Measurements from ENCODE around the gene RAB22A.

The RAB22A gene

DNA sequence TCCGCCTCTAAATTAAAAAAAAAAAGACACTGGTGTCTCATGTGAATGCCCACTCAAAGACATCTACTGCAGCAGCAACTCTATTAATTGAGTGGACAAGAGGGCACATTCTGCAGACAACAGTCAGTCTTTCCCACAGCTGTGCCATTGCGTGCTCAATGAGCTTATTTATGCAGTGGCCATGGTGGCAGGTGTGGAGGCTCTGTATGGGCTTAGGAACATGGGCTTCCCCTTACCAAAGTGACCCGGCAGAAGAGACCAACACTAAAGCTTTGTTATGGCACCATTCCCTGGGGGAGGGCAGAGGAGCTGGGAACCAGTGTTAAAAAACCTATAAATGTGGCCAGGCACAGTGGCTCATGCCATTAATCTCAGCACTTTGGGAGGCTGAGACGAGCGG, 75.3 kb downstream of the RAB22A start:
- no peak for DNase-seq (ENCODE audit: low read depth)
- TF ChIP-seq, protein P1, sequence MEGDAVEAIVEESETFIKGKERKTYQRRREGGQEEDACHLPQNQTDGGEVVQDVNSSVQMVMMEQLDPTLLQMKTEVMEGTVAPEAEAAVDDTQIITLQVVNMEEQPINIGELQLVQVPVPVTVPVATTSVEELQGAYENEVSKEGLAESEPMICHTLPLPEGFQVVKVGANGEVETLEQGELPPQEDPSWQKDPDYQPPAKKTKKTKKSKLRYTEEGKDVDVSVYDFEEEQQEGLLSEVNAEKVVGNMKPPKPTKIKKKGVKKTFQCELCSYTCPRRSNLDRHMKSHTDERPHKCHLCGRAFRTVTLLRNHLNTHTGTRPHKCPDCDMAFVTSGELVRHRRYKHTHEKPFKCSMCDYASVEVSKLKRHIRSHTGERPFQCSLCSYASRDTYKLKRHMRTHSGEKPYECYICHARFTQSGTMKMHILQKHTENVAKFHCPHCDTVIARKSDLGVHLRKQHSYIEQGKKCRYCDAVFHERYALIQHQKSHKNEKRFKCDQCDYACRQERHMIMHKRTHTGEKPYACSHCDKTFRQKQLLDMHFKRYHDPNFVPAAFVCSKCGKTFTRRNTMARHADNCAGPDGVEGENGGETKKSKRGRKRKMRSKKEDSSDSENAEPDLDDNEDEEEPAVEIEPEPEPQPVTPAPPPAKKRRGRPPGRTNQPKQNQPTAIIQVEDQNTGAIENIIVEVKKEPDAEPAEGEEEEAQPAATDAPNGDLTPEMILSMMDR (IDR thresholded peaks at IDR 0.05; ENCODE audit: control insufficient read depth, insufficient read depth, low read depth, low read length, missing control alignments), result no peak
- H3K4me3 ChIP-seq (ENCODE audit: control insufficient read depth, low read depth, low read length), result no peak overlapping the region

DNA sequence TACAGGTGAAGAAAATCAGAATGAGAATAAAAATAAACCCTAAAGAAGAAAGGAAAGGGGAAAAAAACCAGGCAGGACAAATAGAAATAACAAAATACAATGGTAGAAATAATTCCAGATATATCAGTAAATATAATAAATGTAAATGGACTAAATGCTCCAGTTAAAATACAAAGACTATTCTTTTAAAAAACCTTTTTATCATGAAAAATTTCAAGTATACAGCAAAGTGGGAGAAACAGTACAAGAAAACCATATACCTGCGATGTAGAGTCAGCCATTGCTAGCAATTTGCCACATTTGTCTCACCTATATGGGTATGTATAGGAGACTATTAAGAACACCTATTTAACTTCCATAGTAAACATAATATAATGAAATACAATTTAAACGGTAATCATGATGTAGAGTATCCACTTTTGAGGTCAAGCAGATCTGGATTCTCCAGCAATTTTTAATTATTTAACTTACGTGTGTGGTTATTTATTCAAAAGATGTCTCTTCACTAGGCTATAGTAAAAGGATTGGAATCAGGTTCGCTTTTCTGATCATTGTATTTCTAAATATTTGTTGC, 78.6 kb downstream of the RAB22A start:
- TF ChIP-seq, protein P1 (IDR thresholded peaks at IDR 0.05; ENCODE audit: control insufficient read depth, insufficient read depth, low read depth, low read length, missing control alignments), result no peak
- DNase-seq (ENCODE audit: low read depth), result no peak
- no peak overlapping the region for H3K4me3 ChIP-seq (ENCODE audit: control insufficient read depth, low read depth, low read length)

DNA sequence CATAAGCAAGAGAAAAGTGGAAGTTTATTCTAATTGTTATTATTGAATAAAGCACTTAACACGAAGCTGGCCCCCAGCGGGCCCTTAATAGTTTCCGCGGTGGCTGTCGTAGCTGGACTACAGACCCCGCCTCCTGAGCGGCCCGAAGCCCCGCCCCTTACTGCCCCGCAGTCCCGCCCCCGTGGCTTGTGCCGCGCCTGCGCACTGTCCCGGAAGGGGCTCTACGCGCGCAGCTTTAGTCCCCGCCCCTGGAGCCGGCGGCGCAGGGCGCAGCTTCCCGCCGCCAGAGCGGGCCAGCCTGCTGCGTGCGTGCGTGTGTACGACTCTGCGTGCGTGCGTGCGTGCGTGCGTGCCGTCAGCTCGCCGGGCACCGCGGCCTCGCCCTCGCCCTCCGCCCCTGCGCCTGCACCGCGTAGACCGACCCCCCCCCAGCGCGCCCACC, 79.4 kb downstream of the RAB22A start, which contains the start of gene VAPB:
Gene VAPB, plus strand, starts transcription at position 348 of the 442 bp plus-strand sequence. CDS start 231 bp downstream, outside the sequence.
- peak; percentile 86 for DNase-seq (ENCODE audit: low read depth)
- TF ChIP-seq, protein P1 (IDR thresholded peaks at IDR 0.05; ENCODE audit: control insufficient read depth, insufficient read depth, low read depth, low read length, missing control alignments), result no peak
- peak within 1 kb of the TSS; percentile 55 for H3K4me3 ChIP-seq (ENCODE audit: control insufficient read depth, low read depth, low read length)

DNA sequence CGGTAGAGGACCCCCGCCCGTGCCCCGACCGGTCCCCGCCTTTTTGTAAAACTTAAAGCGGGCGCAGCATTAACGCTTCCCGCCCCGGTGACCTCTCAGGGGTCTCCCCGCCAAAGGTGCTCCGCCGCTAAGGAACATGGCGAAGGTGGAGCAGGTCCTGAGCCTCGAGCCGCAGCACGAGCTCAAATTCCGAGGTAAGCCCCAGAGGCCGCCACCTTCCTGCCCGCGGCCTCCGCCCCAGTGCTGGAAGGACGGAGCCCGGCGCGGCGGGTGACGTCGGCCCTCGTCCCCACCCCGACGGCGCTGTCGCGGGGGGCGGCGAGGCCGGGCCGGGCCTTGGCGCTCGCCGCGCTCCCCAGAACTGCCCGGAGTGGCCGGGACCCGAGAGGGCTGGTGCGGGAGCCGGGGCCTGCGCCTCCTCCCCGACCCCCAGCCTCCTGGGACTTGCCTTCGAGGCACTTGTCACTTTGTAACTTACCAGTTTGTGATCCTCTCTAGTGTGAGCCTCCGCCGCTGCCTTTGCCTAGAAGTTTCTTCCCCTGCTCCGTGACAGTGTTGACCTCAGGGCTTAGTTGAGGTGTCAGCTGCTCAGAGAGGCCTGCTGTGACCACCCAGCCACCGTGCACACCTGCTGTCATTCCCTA, 79.9 kb downstream of the RAB22A start:
- no peak for DNase-seq (ENCODE audit: low read depth)
- H3K4me3 ChIP-seq (ENCODE audit: control insufficient read depth, low read depth, low read length), result peak overlapping the region; percentile 55
- TF ChIP-seq, protein P1 (IDR thresholded peaks at IDR 0.05; ENCODE audit: control insufficient read depth, insufficient read depth, low read depth, low read length, missing control alignments), result no peak

DNA sequence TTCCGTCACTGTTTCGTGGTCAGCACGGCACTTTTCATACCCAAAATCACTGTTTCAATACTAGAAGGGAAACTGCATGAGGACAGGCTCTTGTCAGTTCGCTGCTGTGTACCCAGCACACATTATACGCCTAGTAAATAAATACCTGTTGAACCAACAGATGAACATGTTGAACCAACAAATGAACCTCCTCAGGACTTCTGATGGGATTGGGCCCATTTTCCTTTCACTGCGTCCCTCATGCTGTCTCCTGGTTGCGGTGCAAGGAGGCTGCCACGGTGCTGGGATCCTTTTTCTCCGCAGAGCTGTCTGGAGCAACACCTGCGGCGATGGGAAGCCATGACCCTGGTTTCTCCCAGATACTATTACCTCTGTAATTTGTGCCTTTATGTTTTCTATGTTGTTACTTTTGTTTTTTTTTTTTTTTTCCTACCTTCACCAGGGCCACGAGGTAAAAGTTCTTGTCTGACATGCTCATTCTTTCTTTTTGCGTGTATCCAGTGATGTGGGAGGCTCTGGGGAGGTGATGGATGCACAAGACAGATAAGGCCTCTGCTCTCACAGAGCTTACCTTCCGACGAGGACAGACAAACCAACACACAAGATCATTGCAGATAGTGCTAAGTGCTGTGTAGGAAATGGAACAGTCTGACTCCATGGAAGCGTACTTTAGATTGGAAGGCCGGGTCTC, 80.6 kb downstream of the RAB22A start:
- peak overlapping the region; percentile 55 for H3K4me3 ChIP-seq (ENCODE audit: control insufficient read depth, low read depth, low read length)
- TF ChIP-seq, protein P1 (IDR thresholded peaks at IDR 0.05; ENCODE audit: control insufficient read depth, insufficient read depth, low read depth, low read length, missing control alignments), result no peak
- no peak for DNase-seq (ENCODE audit: low read depth)

DNA sequence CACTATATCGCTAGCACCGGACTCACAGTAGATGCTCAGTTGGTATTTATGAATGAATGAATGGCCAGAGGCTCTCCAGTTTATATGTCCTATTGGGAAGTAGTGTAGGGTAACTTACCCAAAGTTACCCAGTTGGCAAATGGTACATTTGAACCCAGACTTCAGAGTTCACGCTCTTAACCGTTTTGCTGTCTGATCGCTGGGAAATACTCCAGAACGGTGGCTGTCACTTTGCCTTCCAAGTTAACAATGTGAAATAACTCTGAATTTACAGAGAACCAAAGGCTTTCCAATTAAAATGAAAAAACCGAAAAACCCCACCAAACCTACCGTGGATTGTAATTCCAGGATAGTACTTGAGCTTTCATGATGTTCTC, 81.1 kb downstream of the RAB22A start:
- DNase-seq (ENCODE audit: low read depth), result no peak
- TF ChIP-seq, protein P1 (IDR thresholded peaks at IDR 0.05; ENCODE audit: control insufficient read depth, insufficient read depth, low read depth, low read length, missing control alignments), result no peak
- no peak overlapping the region for H3K4me3 ChIP-seq (ENCODE audit: control insufficient read depth, low read depth, low read length)

Measured in AG09309 (cell line).